Lung (tissue), 12 donors: ENCODE results near the gene C20orf144. TPM values are rescaled to one million over a fixed set of nuclear protein-coding genes. Genes with fewer than 3 reads are reported as not detected.

Experiments
- ATAC-seq: fragments of 200-7000 bp; cut with Tn5 transposase; one replicate; pipeline ENCODE4 v1.9.1; 2020; ENCODE audit warnings: moderate number of reproducible peaks; ENCODE audit not compliant: insufficient read depth, low FRiP score
- DNase-seq, 3 donors: peaks; one replicate each; pipeline ENCODE4 v3.0.0-alpha.2; 2013 to 2017
- H3K27ac ChIP-seq, 2 donors: one replicate each; pipeline ENCODE4 v1.5.1; 2013; ENCODE audit warnings: mild to moderate bottlenecking in 2 of 2, moderate library complexity in 2 of 2, control low read depth in 1 of 2, inconsistent platforms in 1 of 2, low read depth in 1 of 2, low read length in 1 of 2
- H3K27me3 ChIP-seq, 3 donors: one replicate each; pipeline ENCODE4 v1.5.1; 2013; ENCODE audit warnings: low read length in 2 of 3; ENCODE audit not compliant: control insufficient read depth in 3 of 3, insufficient read depth in 3 of 3
- H3K36me3 ChIP-seq, 4 donors: one replicate each; pipeline ENCODE4 v1.5.1; 2013; ENCODE audit warnings: low read length in 4 of 4, mild to moderate bottlenecking in 1 of 4, moderate library complexity in 1 of 4; ENCODE audit not compliant: control insufficient read depth in 4 of 4, insufficient read depth in 4 of 4
- H3K4me1 ChIP-seq, 5 donors: one replicate each; pipeline ENCODE4 v1.5.1; 2013; ENCODE audit warnings: low read length in 5 of 5, mild to moderate bottlenecking in 2 of 5, moderate library complexity in 1 of 5; ENCODE audit not compliant: control insufficient read depth in 5 of 5, insufficient read depth in 5 of 5
- H3K4me3 ChIP-seq: one replicate; pipeline ENCODE4 v1.5.1; 2013; ENCODE audit warnings: mild to moderate bottlenecking, control low read depth, moderate library complexity
- H3K9ac ChIP-seq, 2 donors: one replicate each; pipeline ENCODE4 v1.5.1; 2013; ENCODE audit warnings: low read length in 2 of 2, control low read depth in 1 of 2; ENCODE audit not compliant: insufficient read depth in 1 of 2
- H3K9me3 ChIP-seq, 4 donors: one replicate each; pipeline ENCODE4 v1.5.1; 2013; ENCODE audit warnings: low read length in 3 of 4, mild to moderate bottlenecking in 1 of 4, moderate library complexity in 1 of 4; ENCODE audit not compliant: control insufficient read depth in 4 of 4, insufficient read depth in 3 of 4
- WGBS, 2 donors: extraction: QIAGEN DNeasy Blood & Tissue Kit; methylation state at CpG; one replicate each; pipeline ENCODE4 v1.1.7; 2013; 5-methylcytosine and 5-hydroxymethylcytosine counted together
- polyA plus RNA-seq, 2 donors: library from polyadenylated mRNA; stranded (reverse); fragments of 200-250 nt; gene quantifications; one replicate each; pipeline ENCODE4 v1.2.1, GENCODE V29; 2013
- total RNA-seq, 2 donors: library from RNA; depleted of rRNA in 1 of 2; stranded (reverse); fragments of >200 nt in 1 of 2; gene quantifications; one replicate each; pipeline ENCODE4 v1.2.1, GENCODE V29; 2014 to 2021
- TF ChIP-seq, protein P1 (sequence below): IDR thresholded peaks from 2 replicates; pipeline ENCODE4 v1.5.1; 2012; ENCODE audit warnings: mild to moderate bottlenecking; ENCODE audit errors: control extremely low read depth, extremely low read depth
- donor health status: control.
- donor health status: control.
- donor health status: Bipolar disorder and iron deficiency.
- donor health status: healthy.
- donor health status: DM: yes; HTN: yes; CAD: no.

Gene C20orf144
- total and polyA plus RNA-seq, 4 donors, result 0.05 to 0.31 (median 0.08) TPM; not detected in 1

DNA sequence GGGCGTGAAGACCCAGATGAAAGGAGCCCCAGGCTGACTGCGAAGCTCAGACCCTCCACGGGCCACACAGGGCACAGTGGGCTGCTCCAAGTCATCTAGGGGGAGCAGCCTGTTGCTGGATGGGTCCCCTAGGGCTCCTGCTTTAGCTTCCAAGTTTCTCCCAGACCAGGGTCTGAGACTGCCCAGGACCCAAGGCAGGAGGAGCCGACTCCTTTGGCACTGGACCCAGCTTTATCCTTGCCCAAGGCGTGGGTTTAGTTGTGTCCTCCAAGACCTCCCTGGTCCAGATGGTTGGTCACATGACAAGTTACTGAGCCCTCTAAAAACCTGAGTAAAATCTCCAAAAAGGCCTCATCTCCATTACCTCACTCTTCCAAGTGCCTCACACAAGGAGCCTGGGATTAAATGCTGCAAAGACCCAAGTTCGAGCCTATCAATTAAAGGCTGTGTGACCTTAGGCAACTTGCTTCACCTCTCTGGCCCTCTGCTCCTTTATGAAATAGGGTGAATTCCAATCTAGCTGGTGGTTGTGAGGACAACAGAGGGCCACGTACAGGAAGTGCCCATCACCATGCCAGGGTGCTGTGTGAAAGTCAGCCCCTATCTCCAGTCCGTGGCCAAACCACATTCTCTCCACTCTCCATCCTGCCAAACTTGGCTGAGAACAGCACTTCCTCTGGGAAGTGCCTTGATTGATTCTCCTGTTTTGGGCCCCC is 9.6 kb downstream of the C20orf144 start:
- Histone ChIP-seq H3K4me1 (peaks cover 0 to 54% (median 23%) of the 10 kb centered on the region in 5 donors), H3K27me3 (no peaks in the 10 kb centered on the region), H3K9me3 (no peaks in the 10 kb centered on the region), H3K27ac (no peak overlapping the region), H3K4me3 (no peak overlapping the region), H3K36me3 (peaks cover 0 to 6% (median 4%) of the 10 kb centered on the region in 4 donors), H3K9ac (no peak overlapping the region)
- TF ChIP-seq, protein P1, sequence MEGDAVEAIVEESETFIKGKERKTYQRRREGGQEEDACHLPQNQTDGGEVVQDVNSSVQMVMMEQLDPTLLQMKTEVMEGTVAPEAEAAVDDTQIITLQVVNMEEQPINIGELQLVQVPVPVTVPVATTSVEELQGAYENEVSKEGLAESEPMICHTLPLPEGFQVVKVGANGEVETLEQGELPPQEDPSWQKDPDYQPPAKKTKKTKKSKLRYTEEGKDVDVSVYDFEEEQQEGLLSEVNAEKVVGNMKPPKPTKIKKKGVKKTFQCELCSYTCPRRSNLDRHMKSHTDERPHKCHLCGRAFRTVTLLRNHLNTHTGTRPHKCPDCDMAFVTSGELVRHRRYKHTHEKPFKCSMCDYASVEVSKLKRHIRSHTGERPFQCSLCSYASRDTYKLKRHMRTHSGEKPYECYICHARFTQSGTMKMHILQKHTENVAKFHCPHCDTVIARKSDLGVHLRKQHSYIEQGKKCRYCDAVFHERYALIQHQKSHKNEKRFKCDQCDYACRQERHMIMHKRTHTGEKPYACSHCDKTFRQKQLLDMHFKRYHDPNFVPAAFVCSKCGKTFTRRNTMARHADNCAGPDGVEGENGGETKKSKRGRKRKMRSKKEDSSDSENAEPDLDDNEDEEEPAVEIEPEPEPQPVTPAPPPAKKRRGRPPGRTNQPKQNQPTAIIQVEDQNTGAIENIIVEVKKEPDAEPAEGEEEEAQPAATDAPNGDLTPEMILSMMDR, result no peak
- DNase-seq, result no peak
- 78 to 82% methylated on average over 8 of the region's 8 CpGs for WGBS, 2 donors
- no peak for ATAC-seq

DNA sequence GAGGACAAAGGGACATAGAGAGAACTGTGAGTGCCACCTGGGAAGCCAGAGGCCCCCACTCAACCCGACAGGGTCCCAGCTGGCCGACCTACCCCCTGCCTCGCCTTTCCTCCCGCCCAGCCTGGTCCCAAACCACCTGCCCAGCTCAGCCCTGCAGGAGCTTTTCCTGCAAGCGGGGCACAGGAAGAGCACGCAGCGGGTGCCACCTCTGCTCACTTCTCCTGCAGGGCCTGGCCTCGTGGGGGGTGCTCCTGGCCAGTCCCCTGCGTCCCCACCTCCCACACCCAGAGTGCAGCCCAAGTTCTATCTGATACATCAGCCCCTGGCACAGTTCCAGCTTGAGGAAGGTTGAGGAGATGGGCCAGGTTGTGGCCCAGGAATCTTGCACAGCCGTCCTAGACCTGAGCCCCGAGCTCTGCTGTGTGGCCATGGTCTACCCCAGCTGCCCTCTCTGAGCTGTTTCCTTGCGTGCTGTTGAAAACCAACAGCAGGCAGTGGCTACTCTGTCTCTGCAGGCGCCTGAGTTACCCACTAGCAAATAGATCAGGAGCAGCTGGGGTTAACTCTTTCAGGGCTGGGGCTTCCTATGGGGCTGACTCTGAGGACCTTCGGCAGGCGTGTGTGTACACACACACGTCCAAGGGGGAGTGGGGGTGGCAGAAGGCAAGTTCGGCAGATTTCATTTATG is 10.4 kb downstream of the C20orf144 start:
- TF ChIP-seq, protein P1, result no peak
- Histone ChIP-seq H3K9ac (no peak overlapping the region), H3K4me1 (peaks cover 0 to 46% (median 18%) of the 10 kb centered on the region in 5 donors), H3K36me3 (peaks cover 0 to 6% (median 4%) of the 10 kb centered on the region in 4 donors), H3K4me3 (peak overlapping the region; percentile 5), H3K27me3 (no peaks in the 10 kb centered on the region), H3K27ac (no peak overlapping the region), H3K9me3 (no peaks in the 10 kb centered on the region)
- ATAC-seq (no peak), DNase-seq (peak; percentile 50 to 60 (median 52))
- 61 to 62% methylated on average over 17 of the region's 17 CpGs for WGBS, 2 donors

DNA sequence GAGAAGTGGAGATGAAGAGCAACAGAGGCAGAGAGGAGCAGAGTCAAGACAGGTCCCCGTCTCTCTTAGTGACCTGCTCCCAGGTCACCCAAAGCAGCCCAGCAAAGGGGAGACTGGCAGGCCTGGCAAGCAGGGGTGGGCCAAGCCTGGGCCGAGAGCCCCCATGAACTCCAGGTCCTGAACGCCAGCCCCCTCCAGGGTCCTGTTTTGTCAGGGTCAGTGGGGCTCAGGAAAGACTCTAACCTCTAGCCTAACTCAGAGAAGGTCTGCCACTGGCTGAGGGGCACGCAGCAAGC is 10.9 kb downstream of the C20orf144 start:
- ATAC-seq, result no peak
- WGBS, 2 donors, result 71 to 90% methylated on average over 4 of the region's 4 CpGs
- Histone ChIP-seq H3K9me3 (no peaks in the 10 kb centered on the region), H3K27me3 (no peaks in the 10 kb centered on the region), H3K4me1 (peaks cover 0 to 43% (median 13%) of the 10 kb centered on the region in 5 donors), H3K9ac (no peak overlapping the region), H3K27ac (peak overlapping the region; percentile 63 to 72), H3K4me3 (peak overlapping the region; percentile 29), H3K36me3 (peaks cover 0 to 6% (median 4%) of the 10 kb centered on the region in 4 donors)
- DNase-seq, result no peak
- TF ChIP-seq, protein P1, result no peak
